Mesenchymal stem cell (in vitro differentiated cells and primary cell): ENCODE data around the gene PDGFRA.

Experiments
- DNase-seq: peaks from one replicate; pipeline ENCODE4 v3.0.0-alpha.2; 2013
- H2AFZ ChIP-seq: one replicate; pipeline ENCODE4 v1.6.1; 2013; ENCODE audit warnings: low read depth, mild to moderate bottlenecking, control low read depth, inconsistent platforms, low read length, moderate library complexity
- H2AK5ac ChIP-seq: 2 replicates; pipeline ENCODE4 v1.6.1; 2013; ENCODE audit warnings: low read length, moderate library complexity, mild to moderate bottlenecking, inconsistent platforms; ENCODE audit not compliant: severe bottlenecking
- H2BK120ac ChIP-seq: one replicate; pipeline ENCODE4 v1.6.1; 2013; ENCODE audit warnings: low read depth, mild to moderate bottlenecking, inconsistent platforms, low read length, moderate library complexity
- H2BK12ac ChIP-seq, 2 experiments: one replicate each; pipeline ENCODE4 v1.6.1; 2013; ENCODE audit warnings: inconsistent platforms in 2 of 2, low read length in 2 of 2, mild to moderate bottlenecking in 2 of 2, moderate library complexity in 2 of 2, control low read depth in 1 of 2
- H2BK15ac ChIP-seq: one replicate; pipeline ENCODE4 v1.6.1; 2013; ENCODE audit warnings: mild to moderate bottlenecking, low read depth, inconsistent platforms; ENCODE audit not compliant: poor library complexity, severe bottlenecking
- H2BK5ac ChIP-seq: 2 replicates; pipeline ENCODE4 v1.6.1; 2013; ENCODE audit warnings: low read depth, mild to moderate bottlenecking, low read length, control low read depth, inconsistent platforms; ENCODE audit not compliant: poor library complexity, severe bottlenecking
- H3K14ac ChIP-seq, 2 experiments: one replicate each; pipeline ENCODE4 v1.6.1; 2013; ENCODE audit warnings: inconsistent platforms in 2 of 2, low read length in 2 of 2, control low read depth in 1 of 2, mild to moderate bottlenecking in 1 of 2, moderate library complexity in 1 of 2
- H3K18ac ChIP-seq, 2 experiments: one replicate each; pipeline ENCODE4 v1.6.1; 2013; ENCODE audit warnings: inconsistent platforms in 2 of 2, low read length in 2 of 2, control low read depth in 1 of 2, low read depth in 1 of 2, mild to moderate bottlenecking in 1 of 2
- H3K23ac ChIP-seq, 2 experiments: one replicate each; pipeline ENCODE4 v1.6.1; 2013; ENCODE audit warnings: inconsistent platforms in 2 of 2, low read length in 2 of 2, mild to moderate bottlenecking in 2 of 2, moderate library complexity in 2 of 2, control low read depth in 1 of 2
- H3K27ac ChIP-seq: 2 replicates; pipeline ENCODE4 v1.5.1; 2013; ENCODE audit warnings: mild to moderate bottlenecking, moderate library complexity, low read length, control low read depth, inconsistent platforms; ENCODE audit not compliant: poor library complexity, severe bottlenecking
- H3K27me3 ChIP-seq, 2 experiments: 2 replicates each; pipeline versions ENCODE4 v1.6.1 to v1.7.0; 2013; ENCODE audit warnings: low read length in 2 of 2, mild to moderate bottlenecking in 2 of 2, moderate library complexity in 2 of 2, control low read depth in 1 of 2, inconsistent platforms in 1 of 2; ENCODE audit not compliant: control insufficient read depth in 1 of 2, insufficient read depth in 1 of 2
- H3K36me3 ChIP-seq, 2 experiments: 2 replicates each; pipeline versions ENCODE4 v1.6.1 to v1.7.0; 2013; ENCODE audit warnings: low read length in 2 of 2, control low read depth in 1 of 2, inconsistent platforms in 1 of 2, low read depth in 1 of 2, mild to moderate bottlenecking in 1 of 2; ENCODE audit not compliant: insufficient read depth in 2 of 2, control insufficient read depth in 1 of 2
- H3K4ac ChIP-seq, 2 experiments: one replicate each; pipeline ENCODE4 v1.6.1; 2013; ENCODE audit warnings: inconsistent platforms in 2 of 2, low read length in 2 of 2, mild to moderate bottlenecking in 2 of 2, moderate library complexity in 2 of 2, control low read depth in 1 of 2, low read depth in 1 of 2
- H3K4me1 ChIP-seq: 2 replicates; pipeline ENCODE4 v1.6.1; 2013; ENCODE audit warnings: low read depth, low read length, control low read depth; ENCODE audit not compliant: control insufficient read depth, insufficient read depth
- H3K4me2 ChIP-seq: 2 replicates; pipeline ENCODE4 v1.6.1; 2013; ENCODE audit warnings: low read length, mild to moderate bottlenecking, inconsistent platforms; ENCODE audit not compliant: poor library complexity, severe bottlenecking
- H3K4me3 ChIP-seq, 2 experiments: 2 replicates each; pipeline versions ENCODE4 v1.5.1 to v1.7.0; 2013; ENCODE audit warnings: low read length in 2 of 2, mild to moderate bottlenecking in 2 of 2, control low read depth in 1 of 2, low read depth in 1 of 2; ENCODE audit not compliant: insufficient read depth in 1 of 2
- H3K79me1 ChIP-seq: replicated peaks from 2 replicates; pipeline ENCODE4 v1.6.1; 2013; ENCODE audit warnings: mild to moderate bottlenecking, control low read depth, low read length, inconsistent platforms; ENCODE audit not compliant: poor library complexity, severe bottlenecking
- H3K9ac ChIP-seq: 2 replicates; pipeline ENCODE4 v1.7.0; 2013; ENCODE audit warnings: mild to moderate bottlenecking, low read length, moderate library complexity
- H3K9me3 ChIP-seq: 2 replicates; pipeline ENCODE4 v1.7.0; 2013; ENCODE audit warnings: mild to moderate bottlenecking, low read length; ENCODE audit not compliant: control insufficient read depth
- H4K8ac ChIP-seq: one replicate; pipeline ENCODE4 v1.6.1; 2013; ENCODE audit warnings: inconsistent platforms, mild to moderate bottlenecking, low read length, moderate library complexity
- H4K91ac ChIP-seq: one replicate; pipeline ENCODE4 v1.6.1; 2013; ENCODE audit warnings: mild to moderate bottlenecking, low read length, inconsistent platforms
- WGBS: methylation state at CpG from one replicate; pipeline ENCODE4 v1.1.7; 2013; ENCODE audit warnings: mixed read lengths; 5-methylcytosine and 5-hydroxymethylcytosine counted together

PDGFRA gene

DNA sequence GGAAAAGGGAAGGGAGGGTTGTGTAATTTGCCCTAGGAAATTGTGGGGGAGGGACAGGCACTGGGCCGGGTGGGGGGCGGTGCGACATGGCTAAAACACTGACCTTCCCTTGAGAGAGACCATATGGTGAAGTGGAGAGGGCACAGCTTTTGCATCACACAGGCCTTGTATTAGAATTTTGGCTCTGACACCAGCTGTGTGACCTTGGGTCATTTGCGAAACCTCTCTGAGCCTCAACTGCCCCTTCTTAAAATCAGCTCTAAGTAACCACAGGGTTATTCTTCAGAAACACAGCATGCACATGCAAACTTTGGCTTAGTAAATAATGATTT is 25.8 kb downstream of the PDGFRA start:
- WGBS, result 64% methylated on average over 4 of the region's 4 CpGs
- peak overlapping the region; percentile 54 for H3K9ac ChIP-seq

DNA sequence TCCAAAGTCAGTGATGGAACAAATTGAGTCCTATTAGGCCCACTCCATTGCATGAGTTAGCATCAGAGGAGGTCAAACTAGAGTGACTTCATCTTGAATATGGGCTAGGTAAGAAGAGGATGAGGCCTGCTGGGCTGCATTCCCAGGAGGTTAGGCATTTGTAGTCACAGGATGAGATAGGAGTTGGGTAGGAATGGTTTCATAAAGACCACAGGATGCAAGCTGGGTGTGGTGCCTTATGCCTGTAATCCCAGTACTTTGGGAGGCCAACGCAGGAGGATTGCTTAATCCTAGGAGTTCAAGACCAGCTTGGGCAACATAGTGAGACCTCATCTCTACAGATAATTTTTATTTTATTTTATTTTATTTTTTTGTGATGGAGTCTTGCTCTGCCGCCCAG is 26.8 kb downstream of the PDGFRA start:
- no peak overlapping the region for H3K18ac ChIP-seq
- H3K4me1 ChIP-seq, result no peaks in the 10 kb centered on the region
- no peaks in the 10 kb centered on the region for H3K27me3 ChIP-seq
- no peak overlapping the region for H2AK5ac ChIP-seq
- H3K27ac ChIP-seq, result no peak overlapping the region
- no peak overlapping the region for H4K8ac ChIP-seq
- H3K9me3 ChIP-seq, result no peaks in the 10 kb centered on the region
- H2BK12ac ChIP-seq, result no peak overlapping the region
- H3K4ac ChIP-seq, result no peak overlapping the region
- H3K4me3 ChIP-seq, result no peak overlapping the region
- WGBS, result 95% methylated on average over 1 of the region's 2 CpGs
- no peak overlapping the region for H2BK5ac ChIP-seq
- H2AFZ ChIP-seq, result no peak overlapping the region
- no peak overlapping the region for H2BK15ac ChIP-seq
- peaks cover 0 to 79% of the 10 kb centered on the region in 2 experiments for H3K36me3 ChIP-seq
- H3K9ac ChIP-seq, result no peak overlapping the region
- H2BK120ac ChIP-seq, result no peak overlapping the region
- no peak overlapping the region for H3K4me2 ChIP-seq
- H3K23ac ChIP-seq, result no peak overlapping the region
- H3K14ac ChIP-seq, result no peak overlapping the region
- H3K79me1 ChIP-seq, result no peaks in the 10 kb centered on the region
- DNase-seq, result peak; percentile 48
- H4K91ac ChIP-seq, result no peak overlapping the region

More for the DNA sequence above, 25.8 kb downstream of the PDGFRA start:
- no peak overlapping the region for H2AK5ac ChIP-seq
- H3K27me3 ChIP-seq, result no peaks in the 10 kb centered on the region
- no peak overlapping the region for H3K27ac ChIP-seq
- no peaks in the 10 kb centered on the region for H3K79me1 ChIP-seq
- H2BK5ac ChIP-seq, result no peak overlapping the region
- H3K14ac ChIP-seq, result no peak overlapping the region
- H2BK12ac ChIP-seq, result peak overlapping the region in 1 of 2 experiments; percentile 29
- H3K4me3 ChIP-seq, result no peak overlapping the region
- H3K4ac ChIP-seq, result no peak overlapping the region
- H3K4me2 ChIP-seq, result no peak overlapping the region
- H3K36me3 ChIP-seq, result peaks cover 0 to 75% of the 10 kb centered on the region in 2 experiments
- peak overlapping the region in 1 of 2 experiments; percentile 4 for H3K18ac ChIP-seq
- no peak overlapping the region for H2BK120ac ChIP-seq
- H3K23ac ChIP-seq, result no peak overlapping the region
- H2BK15ac ChIP-seq, result no peak overlapping the region
- H4K91ac ChIP-seq, result no peak overlapping the region
- no peak overlapping the region for H2AFZ ChIP-seq
- no peaks in the 10 kb centered on the region for H3K4me1 ChIP-seq
- peak; percentile 45 for DNase-seq
- H3K9me3 ChIP-seq, result no peaks in the 10 kb centered on the region
- H4K8ac ChIP-seq, result no peak overlapping the region

DNA sequence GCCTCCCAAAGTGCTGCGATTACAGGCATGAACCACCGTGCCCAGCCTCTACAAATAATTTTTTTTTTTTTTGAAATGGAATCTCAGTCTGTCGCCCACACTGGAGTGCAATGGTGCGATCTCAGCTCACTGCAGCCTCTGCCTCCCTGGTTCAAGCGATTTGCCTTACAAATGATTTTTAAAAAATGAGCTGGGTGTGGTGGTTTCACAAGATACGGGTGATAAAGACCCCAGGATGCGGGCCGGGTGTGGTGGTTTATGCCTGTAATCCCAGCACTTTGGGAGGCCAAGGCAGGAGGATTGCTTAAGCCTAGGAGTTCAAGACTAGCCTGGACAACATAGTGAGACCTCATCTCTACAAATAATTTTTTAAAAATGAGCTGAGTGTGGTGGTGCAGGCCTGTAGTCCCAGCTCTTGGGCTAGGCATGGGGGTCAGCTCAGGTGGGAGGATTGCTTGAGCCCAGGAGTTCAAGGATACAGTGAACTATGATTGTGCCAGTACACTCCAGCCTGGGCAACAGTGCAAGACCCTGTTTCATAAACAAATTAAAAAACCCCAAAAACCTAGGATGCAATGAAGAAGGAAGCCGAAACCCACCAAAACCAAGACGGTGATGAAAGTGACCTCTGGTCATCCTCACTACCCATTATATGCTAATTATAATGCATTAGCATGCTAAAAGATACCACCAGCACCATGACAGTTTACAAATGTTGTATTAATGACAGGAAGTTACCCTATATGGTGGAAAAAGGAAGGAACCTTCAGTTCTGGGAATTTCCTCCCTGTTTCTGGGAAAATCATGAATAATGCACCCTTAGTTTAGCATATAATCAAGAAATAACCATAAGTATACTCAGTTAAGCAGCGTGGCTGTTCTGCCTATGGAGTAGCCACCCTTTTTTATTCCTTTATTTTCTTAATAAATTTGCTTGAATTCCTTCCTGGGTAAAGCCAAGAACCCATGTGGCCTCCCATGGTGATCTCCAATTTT is 27.7 kb downstream of the PDGFRA start:
- no peak overlapping the region for H3K4me2 ChIP-seq
- 97% methylated on average over 11 of the region's 11 CpGs for WGBS
- H3K14ac ChIP-seq, result no peak overlapping the region
- H2BK12ac ChIP-seq, result no peak overlapping the region
- no peak overlapping the region for H4K8ac ChIP-seq
- no peak for DNase-seq
- H3K27ac ChIP-seq, result no peak overlapping the region
- H2BK5ac ChIP-seq, result no peak overlapping the region
- H3K9ac ChIP-seq, result no peak overlapping the region
- no peak overlapping the region for H2BK15ac ChIP-seq
- no peak overlapping the region for H3K4ac ChIP-seq
- no peak overlapping the region for H2BK120ac ChIP-seq
- H3K23ac ChIP-seq, result no peak overlapping the region
- H3K9me3 ChIP-seq, result no peaks in the 10 kb centered on the region
- no peak overlapping the region for H4K91ac ChIP-seq
- H3K4me3 ChIP-seq, result no peak overlapping the region
- no peak overlapping the region for H2AFZ ChIP-seq
- no peaks in the 10 kb centered on the region for H3K4me1 ChIP-seq
- peaks cover 0 to 78% of the 10 kb centered on the region in 2 experiments for H3K36me3 ChIP-seq
- no peak overlapping the region for H3K18ac ChIP-seq
- H3K79me1 ChIP-seq, result no peaks in the 10 kb centered on the region
- H3K27me3 ChIP-seq, result no peaks in the 10 kb centered on the region
- no peak overlapping the region for H2AK5ac ChIP-seq

DNA sequence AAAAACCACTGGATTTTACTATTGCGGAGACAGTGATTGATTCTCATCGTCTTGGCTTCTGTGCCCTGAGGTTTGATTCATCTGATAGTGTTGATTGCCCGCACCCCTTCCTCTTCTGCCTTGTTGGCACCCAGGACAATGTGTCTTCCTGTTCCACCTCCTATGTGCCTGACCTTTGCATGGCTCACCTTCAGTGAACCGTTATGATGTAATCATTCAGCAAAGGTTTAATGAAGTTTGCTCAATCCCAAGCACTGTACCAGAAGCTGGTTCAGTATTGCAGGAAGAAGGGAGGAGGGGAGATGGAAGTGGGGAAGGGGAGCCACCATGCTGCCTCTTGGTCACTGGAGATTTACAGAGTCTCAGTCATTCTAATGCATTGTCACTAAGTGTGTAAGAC is 36.3 kb downstream of the PDGFRA start:
- Histone ChIP-seq H2AK5ac (no peak overlapping the region), H4K91ac (no peak overlapping the region), H3K14ac (no peak overlapping the region)

More for the DNA sequence above, 36.3 kb downstream of the PDGFRA start:
- Histone ChIP-seq H2AFZ (no peak overlapping the region), H3K4me1 (no peaks in the 10 kb centered on the region), H3K4ac (no peak overlapping the region), H3K27ac (no peak overlapping the region), H3K18ac (no peak overlapping the region), H3K79me1 (no peaks in the 10 kb centered on the region), H3K9me3 (no peaks in the 10 kb centered on the region), H2BK5ac (no peak overlapping the region), H3K36me3 (peaks cover 0 to 97% of the 10 kb centered on the region in 2 experiments), H2BK120ac (no peak overlapping the region), H3K23ac (no peak overlapping the region), H3K4me2 (no peak overlapping the region), H3K4me3 (no peak overlapping the region), H2BK15ac (no peak overlapping the region), H3K27me3 (no peaks in the 10 kb centered on the region), H3K9ac (no peak overlapping the region), H4K8ac (no peak overlapping the region), H2BK12ac (no peak overlapping the region)
- WGBS, result over 99% methylated on average over 4 of the region's 4 CpGs
- DNase-seq, result no peak
